Measurements from ENCODE around the gene NLGN1.
"Not testable (repeated sequence)": the region's sequence is repeated elsewhere in the genome, so short reads cannot be mapped to it uniquely, and the experiment has no call there.

NLGN1 gene

DNA sequence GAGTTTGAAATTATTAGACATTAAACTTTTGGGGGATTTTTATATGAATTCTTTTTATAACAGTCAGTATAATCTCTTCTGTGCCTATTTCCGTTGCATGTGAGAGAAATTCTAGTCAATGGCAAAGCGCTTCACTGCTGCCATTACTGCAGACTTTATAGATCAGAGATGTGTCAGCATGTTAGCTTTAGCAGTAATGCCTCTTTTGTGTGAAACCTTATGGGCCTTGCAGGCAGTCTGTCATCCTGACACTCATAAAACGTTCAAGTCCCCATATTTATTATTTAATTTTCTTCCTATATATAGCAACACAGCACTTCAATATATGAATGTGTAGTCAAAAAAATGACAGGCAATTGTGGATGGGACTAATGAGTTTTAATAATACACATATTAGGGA, 191.0 kb downstream of the NLGN1 start:
- in situ Hi-C loops (cut with MboI; ENCODE audit: low pct_unique_long_range_greater_than_20kb, low sequenced_read_pairs, unreplicated experiment), result no loop called here
- TF ChIP-seq CTCF (IDR thresholded peaks at IDR 0.05; ENCODE audit: extremely low read depth, insufficient read depth, missing control alignments), result no peak
- DNase-seq (ENCODE audit: low spot score), result no peak

GRCh38 chr3:173589116-173589515, 191.6 kb downstream of the NLGN1 start:
- no peak for TF ChIP-seq CTCF (IDR thresholded peaks at IDR 0.05; ENCODE audit: extremely low read depth, insufficient read depth, missing control alignments)
- in situ Hi-C loops (cut with MboI; ENCODE audit: low pct_unique_long_range_greater_than_20kb, low sequenced_read_pairs, unreplicated experiment), result no loop called here
- DNase-seq (ENCODE audit: low spot score), result no peak

GRCh38 chr3:173591401-173591800, 193.9 kb downstream of the NLGN1 start:
- TF ChIP-seq CTCF (IDR thresholded peaks at IDR 0.05; ENCODE audit: extremely low read depth, insufficient read depth, missing control alignments), result no peak
- in situ Hi-C loops (cut with MboI; ENCODE audit: low pct_unique_long_range_greater_than_20kb, low sequenced_read_pairs, unreplicated experiment), result no loop called here
- no peak for DNase-seq (ENCODE audit: low spot score)

- DNase-seq (ENCODE audit: low spot score); in situ Hi-C loops (cut with MboI; ENCODE audit: low pct_unique_long_range_greater_than_20kb, low sequenced_read_pairs, unreplicated experiment): not testable (repeated sequence)
Measured at GRCh38 chr3:173594881-173595280, 197.3 kb downstream of the NLGN1 start.

- in situ Hi-C loops (cut with MboI; ENCODE audit: low pct_unique_long_range_greater_than_20kb, low sequenced_read_pairs, unreplicated experiment), result no loop called here
- TF ChIP-seq CTCF (IDR thresholded peaks at IDR 0.05; ENCODE audit: extremely low read depth, insufficient read depth, missing control alignments), result no peak
- no peak for DNase-seq (ENCODE audit: low spot score)
Measured at GRCh38 chr3:173599673-173600072, 202.1 kb downstream of the NLGN1 start.

DNA sequence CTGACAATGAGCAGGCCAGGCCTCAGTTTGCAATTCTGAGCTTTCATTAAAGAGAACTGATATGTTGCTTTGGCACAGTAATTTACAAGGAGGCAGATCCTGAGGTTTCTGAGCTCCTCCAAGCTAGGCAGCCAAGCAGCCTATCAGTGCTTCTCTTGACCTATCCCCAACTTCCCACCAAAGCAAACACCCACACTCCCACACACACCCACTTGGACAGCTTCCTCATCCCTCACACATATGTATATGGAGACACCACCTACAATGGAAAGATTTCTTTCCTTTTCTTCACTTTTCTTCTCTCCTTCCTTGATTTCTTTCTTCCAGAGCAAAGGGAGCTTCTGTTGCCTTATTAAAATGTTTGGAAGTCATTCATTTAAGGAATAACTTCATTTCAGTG, 217.0 kb downstream of the NLGN1 start:
- DNase-seq (ENCODE audit: low spot score), result no peak
- no peak for TF ChIP-seq CTCF (IDR thresholded peaks at IDR 0.05; ENCODE audit: extremely low read depth, insufficient read depth, missing control alignments)
- in situ Hi-C loops (cut with MboI; ENCODE audit: low pct_unique_long_range_greater_than_20kb, low sequenced_read_pairs, unreplicated experiment), result no loop called here

GRCh38 chr3:173615661-173616060, 218.1 kb downstream of the NLGN1 start:
- no peak for DNase-seq (ENCODE audit: low spot score)
- TF ChIP-seq CTCF (IDR thresholded peaks at IDR 0.05; ENCODE audit: extremely low read depth, insufficient read depth, missing control alignments), result no peak
- in situ Hi-C loops (cut with MboI; ENCODE audit: low pct_unique_long_range_greater_than_20kb, low sequenced_read_pairs, unreplicated experiment), result no loop called here
